HCT116 (cell line): ENCODE results near the gene HARS2. TPM values are rescaled to one million over a fixed set of nuclear protein-coding genes. Genes with fewer than 3 reads are reported as not detected.

Experiments used
- ATAC-seq: fragments of 200-7000 bp; cut with Tn5 transposase; 2 replicates; pipeline ENCODE4 v1.9.1; 2020; ENCODE audit warnings: mild to moderate bottlenecking, moderate library complexity
- BruUV-seq: library from RNA; stranded (reverse); fragments of 400-500 nt; replicated peaks from 2 replicates; lab custom pipeline; 2021; lab: Mats Ljungman, UMichigan
- CTCF ChIA-PET: fragments of 300-600 bp; sonication (Branson Sonifier 250); formaldehyde crosslinking; loops from one replicate; lab custom pipeline; 2021; ENCODE audit warnings: antibody characterized with exemption; lab: Charles Lee
- POLR2A ChIA-PET: fragments of 300-600, 350-600 bp; sonication (Branson Sonifier 250); formaldehyde crosslinking; loops from one replicate; lab custom pipeline; 2021; ENCODE audit warnings: antibody characterized with exemption; lab: Charles Lee
- RAD21 ChIA-PET, 2 experiments: fragments of 300-600 bp; sonication (Branson Sonifier 250); formaldehyde crosslinking; loops; one replicate each; lab custom pipeline; 2023; ENCODE audit warnings: low total read pairs in 2 of 2; ENCODE audit not compliant: uncharacterized antibody in 2 of 2, unreplicated experiment in 2 of 2, low non-redundant PET in 1 of 2; lab: Charles Lee
- DNase-seq: peaks from one replicate; pipeline ENCODE4 v3.0.0-alpha.2; 2010; ENCODE audit warnings: low read depth, low spot score
- H2AFZ ChIP-seq: fragments of 200-600 bp; shearing (Covaris generic), sonication (generic); 2 replicates; pipeline ENCODE4 v1.6.1; 2017; ENCODE audit warnings: low read depth, mixed run types, mixed read lengths, antibody characterized with exemption, low read length; ENCODE audit not compliant: poor library complexity, severe bottlenecking
- H3K27ac ChIP-seq: 2 replicates; pipeline ENCODE4 v1.5.1; 2012; ENCODE audit warnings: low read depth, low read length
- H3K27me3 ChIP-seq: fragments of 200-600 bp; sonication (generic); 2 replicates; pipeline ENCODE4 v1.6.1; 2016; ENCODE audit warnings: mixed run types, low read length, mixed read lengths; ENCODE audit not compliant: insufficient read depth
- H3K36me3 ChIP-seq, 2 experiments: fragments of 200-500 bp in 1 of 2; fragments of 200-600 bp in 1 of 2; sonication (Bioruptor generic) in 1 of 2; sonication (generic) in 1 of 2; 2 replicates each; pipeline versions ENCODE4 v1.5.1 to v1.6.1; 2014 to 2016; ENCODE audit warnings: low read length in 2 of 2, inconsistent platforms in 1 of 2, mixed read lengths in 1 of 2, mixed run types in 1 of 2; ENCODE audit not compliant: insufficient read depth in 2 of 2, control insufficient read depth in 1 of 2
- H3K4me1 ChIP-seq, 2 experiments: fragments of 200-600 bp in 1 of 2; sonication (generic) in 1 of 2; 2 replicates each; pipeline versions ENCODE4 v1.5.1 to v1.6.1; 2012 to 2017; ENCODE audit warnings: low read length in 2 of 2, inconsistent platforms in 1 of 2, mild to moderate bottlenecking in 1 of 2, mixed read lengths in 1 of 2, mixed run types in 1 of 2, moderate library complexity in 1 of 2; ENCODE audit not compliant: insufficient read depth in 2 of 2, control insufficient read depth in 1 of 2
- H3K4me2 ChIP-seq: fragments of 200-600 bp; sonication (generic); 2 replicates; pipeline ENCODE4 v1.6.1; 2017; ENCODE audit warnings: mixed run types, low read length, mixed read lengths
- H3K4me3 ChIP-seq, 2 experiments: fragments of 200-600 bp in 1 of 2; sonication (generic) in 1 of 2; replicated peaks in 1 of 2; 2 replicates each; pipeline ENCODE4 v1.5.1; 2011 to 2016; ENCODE audit warnings: low read length in 2 of 2, control low read depth in 1 of 2, low read depth in 1 of 2, mild to moderate bottlenecking in 1 of 2, mixed read lengths in 1 of 2, mixed run types in 1 of 2
- H3K79me2 ChIP-seq: fragments of 200-600 bp; sonication (generic); 2 replicates; pipeline ENCODE4 v1.6.1; 2017; ENCODE audit warnings: mild to moderate bottlenecking, mixed run types, low read length, moderate library complexity, mixed read lengths; ENCODE audit not compliant: insufficient read depth
- H3K9ac ChIP-seq: fragments of 200-600 bp; sonication (generic); 2 replicates; pipeline ENCODE4 v1.6.1; 2016; ENCODE audit warnings: low read length, mixed read lengths
- H3K9me2 ChIP-seq: fragments of 200-600 bp; sonication (generic), shearing (Covaris generic); 2 replicates; pipeline ENCODE4 v1.6.1; 2017; ENCODE audit warnings: mixed run types, mild to moderate bottlenecking, moderate library complexity; ENCODE audit not compliant: insufficient read depth
- H3K9me3 ChIP-seq, 2 experiments: fragments of 200-500 bp in 1 of 2; fragments of 200-600 bp in 1 of 2; sonication (Bioruptor generic) in 1 of 2; sonication (generic) in 1 of 2; 2 replicates each; pipeline ENCODE4 v1.6.1; 2014 to 2017; ENCODE audit warnings: low read length in 2 of 2, mixed read lengths in 2 of 2, inconsistent platforms in 1 of 2, low read depth in 1 of 2, mild to moderate bottlenecking in 1 of 2, mixed run types in 1 of 2, moderate library complexity in 1 of 2; ENCODE audit not compliant: control insufficient read depth in 1 of 2, insufficient read depth in 1 of 2
- H4K20me1 ChIP-seq: fragments of 200-600 bp; sonication (generic), shearing (Covaris generic); 2 replicates; pipeline ENCODE4 v1.6.1; 2017; ENCODE audit warnings: mixed run types, mild to moderate bottlenecking, moderate library complexity; ENCODE audit not compliant: insufficient read depth
- CTCF ChIP-seq, 3 experiments: fragments of 200-600 bp in 1 of 3; sonication (generic) in 1 of 3; IDR thresholded peaks in 2 of 3; conservative IDR thresholded peaks in 1 of 3; 2 replicates each; pipeline ENCODE4 v1.5.1; 2012 to 2017; ENCODE audit warnings: low read depth in 2 of 3, low read length in 2 of 3, antibody characterized with exemption in 1 of 3, borderline replicate concordance in 1 of 3, control low read depth in 1 of 3, mild to moderate bottlenecking in 1 of 3, mixed read lengths in 1 of 3, mixed run types in 1 of 3, moderate library complexity in 1 of 3; ENCODE audit not compliant: insufficient read depth in 1 of 3
- POLR2A ChIP-seq: IDR thresholded peaks from 2 replicates; pipeline ENCODE4 v1.7.0; 2011; ENCODE audit warnings: borderline replicate concordance; ENCODE audit not compliant: insufficient read depth, insufficient read length; ENCODE audit errors: extremely low read depth
- SRF ChIP-seq: IDR thresholded peaks from 2 replicates; pipeline ENCODE4 v1.6.1; 2012; ENCODE audit warnings: low read depth
- TCF7L2 ChIP-seq: IDR thresholded peaks from 2 replicates; pipeline ENCODE4 v1.7.0; 2011; ENCODE audit warnings: borderline replicate concordance, inconsistent platforms; ENCODE audit not compliant: insufficient read depth, insufficient read length; ENCODE audit errors: extremely low read depth
- intact Hi-C: fragments of 100-400 bp; cut with micrococcal nuclease; formaldehyde crosslinking; loops from 2 replicates; pipeline ENCODE4 v1.10.0; 2022
- total RNA-seq: library from RNA; stranded (reverse); gene quantifications from one replicate; pipeline ENCODE4 v1.2.1, GENCODE V29; 2021; ENCODE audit not compliant: unreplicated experiment

HARS2 gene
- total RNA-seq, 1 experiment from 2014 or later = 38.8 TPM

GRCh38 chr5:140694276-140694675, 3.0 kb downstream of the HARS2 start:
- intact Hi-C loops = no loop called here
- H3K4me3 ChIP-seq = no peak overlapping the region
- no peak overlapping the region for H3K9ac ChIP-seq
- H2AFZ ChIP-seq = no peak overlapping the region
- POLR2A ChIA-PET = interaction anchor here (1.6 kb wide), 1 partner anchor 17 kb away, joined by 3 read pairs; no protein-coding TSS in a partner anchor
- CTCF ChIA-PET = no interaction called here
- TF ChIP-seq SRF (no peak), POLR2A (no peak), CTCF (IDR thresholded peaks at IDR 0.05 in 2 of 3, conservative IDR thresholded peaks at IDR 0.05 in 1 of 3; ENCODE audit: borderline replicate concordance in 1 of 3, insufficient read depth in 1 of 3, low read depth in 2 of 3, low read length in 2 of 3) (no peak)
- TF ChIP-seq, all 23 proteins: peak for 0
- no peak overlapping the region for H3K27ac ChIP-seq
- H3K79me2 ChIP-seq = peaks cover 70% of the 10 kb centered on the region
- ATAC-seq (no peak), DNase-seq (no peak)
- H3K4me2 ChIP-seq = no peak overlapping the region
- no peaks in the 10 kb centered on the region for H4K20me1 ChIP-seq
- no peaks in the 10 kb centered on the region for H3K27me3 ChIP-seq
- RAD21 ChIA-PET = no interaction called here
- peaks cover 0 to 9% of the 10 kb centered on the region in 2 experiments; a peak in 2 of 4 replicates for H3K4me1 ChIP-seq
- no TSS peak for BruUV-seq
- no peaks in the 10 kb centered on the region for H3K9me3 ChIP-seq
- H3K9me2 ChIP-seq = no peaks in the 10 kb centered on the region
- peaks cover 47 to 56% of the 10 kb centered on the region in 2 experiments for H3K36me3 ChIP-seq

DNA sequence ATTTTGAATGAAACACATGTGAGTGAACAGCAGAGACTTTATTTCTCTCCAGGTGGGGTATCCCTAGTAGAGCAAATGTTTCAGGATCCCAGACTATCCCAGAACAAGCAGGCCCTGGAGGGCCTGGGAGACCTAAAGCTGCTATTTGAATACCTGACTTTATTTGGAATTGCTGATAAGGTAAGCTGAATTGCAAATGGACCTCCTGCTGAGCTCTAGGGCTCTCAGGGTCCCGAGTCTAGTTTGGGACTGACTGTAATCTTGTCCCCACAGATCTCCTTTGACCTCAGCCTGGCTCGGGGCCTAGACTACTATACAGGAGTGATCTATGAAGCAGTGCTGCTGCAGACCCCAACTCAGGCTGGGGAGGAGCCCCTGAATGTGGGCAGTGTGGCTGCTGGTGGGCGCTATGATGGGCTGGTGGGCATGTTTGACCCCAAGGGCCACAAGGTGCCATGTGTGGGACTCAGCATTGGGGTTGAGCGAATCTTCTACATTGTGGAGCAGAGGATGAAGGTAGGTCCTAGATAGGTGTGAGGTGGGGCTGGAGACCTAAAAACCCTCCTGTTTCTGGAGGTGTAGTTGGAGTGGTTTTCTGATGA, 5.7 kb downstream of the HARS2 start:
- no peaks in the 10 kb centered on the region for H4K20me1 ChIP-seq
- RAD21 ChIA-PET = no interaction called here
- H3K27me3 ChIP-seq = no peaks in the 10 kb centered on the region
- no peak for TF ChIP-seq TCF7L2
- TF ChIP-seq, all 23 proteins: peak for 0
- POLR2A ChIA-PET = interaction anchor here (0.6 to 0.9 kb wide), 2 partner anchors 286 to 296 kb away, joined by 3 to 5 read pairs; no protein-coding TSS in a partner anchor
- H3K27ac ChIP-seq = no peak overlapping the region
- H3K36me3 ChIP-seq = peaks cover 55 to 57% of the 10 kb centered on the region in 2 experiments
- intact Hi-C loops = no loop called here
- no peak overlapping the region for H2AFZ ChIP-seq
- no peak overlapping the region for H3K9ac ChIP-seq
- H3K4me3 ChIP-seq = no peak overlapping the region
- H3K4me2 ChIP-seq = no peak overlapping the region
- H3K79me2 ChIP-seq = peaks cover 62% of the 10 kb centered on the region
- BruUV-seq = no TSS peak
- H3K9me3 ChIP-seq = no peaks in the 10 kb centered on the region
- no peaks in the 10 kb centered on the region for H3K9me2 ChIP-seq
- no peak for ATAC-seq
- CTCF ChIA-PET = no interaction called here
- peaks cover 3 to 17% of the 10 kb centered on the region in 2 experiments for H3K4me1 ChIP-seq
- no peak for DNase-seq
